Hematopoietic multipotent progenitor cell treated with erythropoietin and hydrocortisone succinate and interleukin-3 and kit ligand, for 15 days (in vitro differentiated cells): ENCODE measurements around the gene AATK.
A peak's percentile ranks its signal among the peaks of the same experiment; 100 is the strongest.

ENCODE experiments used
- DNase-seq: peaks from one replicate; pipeline ENCODE4 v3.0.0-alpha.2; 2015; ENCODE audit warnings: low spot score

The AATK gene

GRCh38 chr17:81144423-81144781, 21.6 kb downstream of the AATK start:
- DNase-seq = no peak

GRCh38 chr17:81143717-81144422, 22.2 kb downstream of the AATK start:
- DNase-seq = no peak

- DNase-seq = no peak
Observed at GRCh38 chr17:81143200-81143527, 22.9 kb downstream of the AATK start.

- DNase-seq = peak; percentile 49
Observed at GRCh38 chr17:81142301-81143199, 23.5 kb downstream of the AATK start.

GRCh38 chr17:81140695-81141094, 25.3 kb downstream of the AATK start:
- no peak for DNase-seq

- no peak for DNase-seq
Observed at GRCh38 chr17:81140018-81140417, 26.0 kb downstream of the AATK start.

- DNase-seq = no peak
Observed at GRCh38 chr17:81139428-81139827, 26.6 kb downstream of the AATK start.

- DNase-seq = no peak
Observed at GRCh38 chr17:81138500-81138899, 27.5 kb downstream of the AATK start.

- DNase-seq = no peak
Observed at GRCh38 chr17:81138083-81138482, 27.9 kb downstream of the AATK start.

- DNase-seq = no peak
Observed at GRCh38 chr17:81137248-81137647, 28.8 kb downstream of the AATK start.

- DNase-seq = no peak
Observed at GRCh38 chr17:81136366-81136765, 29.7 kb downstream of the AATK start.

GRCh38 chr17:81135505-81136278, 30.3 kb downstream of the AATK start:
- no peak for DNase-seq

GRCh38 chr17:81134064-81134781, 31.8 kb downstream of the AATK start:
- DNase-seq = no peak

GRCh38 chr17:81132770-81133723, 33.0 kb downstream of the AATK start:
- DNase-seq = no peak

- no peak for DNase-seq
Observed at GRCh38 chr17:81132197-81132540, 33.9 kb downstream of the AATK start.

- no peak for DNase-seq
Observed at GRCh38 chr17:81131486-81132196, 34.4 kb downstream of the AATK start.

GRCh38 chr17:81130385-81131361, 35.3 kb downstream of the AATK start:
- no peak for DNase-seq

- no peak for DNase-seq
Observed at GRCh38 chr17:81129711-81130367, 36.2 kb downstream of the AATK start.

GRCh38 chr17:81129289-81129688, 36.7 kb downstream of the AATK start:
- no peak for DNase-seq
